ENCODE results near the gene AMN. TPM values are rescaled to one million over a fixed set of nuclear protein-coding genes. Genes with fewer than 3 reads are reported as not detected.
"Not testable (repeated sequence)": the region's sequence is repeated elsewhere in the genome, so short reads cannot be mapped to it uniquely, and the experiment has no call there.

The AMN gene
- total RNA-seq, 1 donor from 2014 or later = 0.32 TPM

DNA sequence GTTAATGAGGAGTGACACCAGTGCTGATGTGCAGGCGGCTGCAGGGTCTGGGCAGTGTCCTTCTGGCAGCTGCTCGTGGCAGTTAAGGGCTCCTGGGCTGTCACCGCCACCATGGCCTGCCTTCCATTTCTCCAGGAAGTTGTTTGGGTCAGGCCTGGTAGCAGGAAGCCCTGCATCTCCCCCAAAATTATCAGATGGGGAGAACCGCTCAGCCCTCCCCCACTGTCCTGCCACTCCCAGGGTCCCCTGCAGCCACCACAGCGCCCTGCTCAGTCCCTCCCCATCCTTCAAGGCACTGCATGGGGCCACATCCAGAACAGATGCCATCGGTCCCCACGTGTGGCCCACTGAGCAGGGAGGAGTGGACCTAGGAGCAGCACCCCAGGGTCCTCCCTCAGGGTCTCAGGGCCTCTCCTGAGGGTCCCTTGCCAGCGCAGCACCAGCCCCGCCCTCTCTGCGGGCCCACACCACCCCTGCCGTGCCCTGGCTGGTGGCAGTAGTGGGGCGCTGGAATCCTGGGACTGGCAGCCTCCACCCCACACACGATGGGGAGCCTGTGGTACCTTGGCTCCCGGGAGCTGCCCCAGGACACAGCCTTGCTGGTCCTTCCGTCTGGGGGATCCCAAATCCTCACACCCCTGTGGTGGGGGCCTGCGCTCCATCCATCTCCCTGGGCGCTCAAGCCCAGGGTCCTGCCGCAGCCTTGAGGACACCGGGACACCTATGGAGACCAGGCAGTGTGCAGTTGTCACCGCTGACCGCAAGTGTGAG is 10.3 kb upstream of the AMN start:
- intact Hi-C loops (cut with micrococcal nuclease) = loop anchor here (10.0 kb wide), 1 partner anchor 387 kb away; no protein-coding TSS in a partner anchor

DNA sequence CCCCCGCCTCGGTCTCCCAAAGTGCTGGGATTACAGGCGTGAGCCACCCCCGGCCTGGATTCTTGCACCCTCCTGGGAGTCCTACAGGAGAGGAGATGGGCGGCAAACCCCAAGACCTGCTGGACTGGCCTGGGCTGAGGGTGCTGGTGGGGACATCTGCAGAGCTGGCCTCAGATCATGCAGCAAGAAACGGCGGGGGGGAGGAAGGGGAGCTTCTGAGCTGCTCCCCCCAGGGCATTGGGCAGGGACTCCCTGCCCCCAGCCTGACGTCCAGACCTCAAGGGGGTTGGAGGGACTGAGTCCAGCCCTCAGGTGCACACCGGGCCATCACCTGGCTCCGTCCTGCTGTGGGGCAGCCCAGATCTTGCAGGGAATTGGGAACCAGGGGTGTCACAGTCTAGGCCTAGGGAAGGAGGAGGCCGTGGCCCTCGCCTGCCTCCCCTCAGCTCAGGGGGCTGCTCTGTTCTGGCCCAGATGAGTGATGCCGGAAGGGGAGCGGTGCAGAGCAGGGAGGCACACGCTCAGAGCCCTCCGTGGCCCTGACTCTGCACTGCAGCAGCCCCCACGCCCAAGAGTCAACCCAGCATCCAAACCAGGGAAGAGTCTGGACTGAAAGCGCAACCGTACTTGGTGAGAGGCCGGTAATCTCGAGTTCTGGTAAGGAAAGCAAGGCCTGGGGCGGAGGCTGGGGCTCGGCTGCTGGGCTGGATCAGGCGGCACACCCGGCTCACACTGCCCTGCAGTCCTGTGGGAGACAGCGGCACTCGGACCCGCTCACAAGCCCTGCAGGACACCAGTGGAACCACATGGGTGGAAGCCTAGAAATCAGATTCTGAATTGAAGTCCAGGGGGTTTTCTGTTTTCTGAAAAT is 8.9 kb upstream of the AMN start:
- intact Hi-C loops (cut with micrococcal nuclease) = loop anchor here (10.0 kb wide), 1 partner anchor 389 kb away; no protein-coding TSS in a partner anchor

DNA sequence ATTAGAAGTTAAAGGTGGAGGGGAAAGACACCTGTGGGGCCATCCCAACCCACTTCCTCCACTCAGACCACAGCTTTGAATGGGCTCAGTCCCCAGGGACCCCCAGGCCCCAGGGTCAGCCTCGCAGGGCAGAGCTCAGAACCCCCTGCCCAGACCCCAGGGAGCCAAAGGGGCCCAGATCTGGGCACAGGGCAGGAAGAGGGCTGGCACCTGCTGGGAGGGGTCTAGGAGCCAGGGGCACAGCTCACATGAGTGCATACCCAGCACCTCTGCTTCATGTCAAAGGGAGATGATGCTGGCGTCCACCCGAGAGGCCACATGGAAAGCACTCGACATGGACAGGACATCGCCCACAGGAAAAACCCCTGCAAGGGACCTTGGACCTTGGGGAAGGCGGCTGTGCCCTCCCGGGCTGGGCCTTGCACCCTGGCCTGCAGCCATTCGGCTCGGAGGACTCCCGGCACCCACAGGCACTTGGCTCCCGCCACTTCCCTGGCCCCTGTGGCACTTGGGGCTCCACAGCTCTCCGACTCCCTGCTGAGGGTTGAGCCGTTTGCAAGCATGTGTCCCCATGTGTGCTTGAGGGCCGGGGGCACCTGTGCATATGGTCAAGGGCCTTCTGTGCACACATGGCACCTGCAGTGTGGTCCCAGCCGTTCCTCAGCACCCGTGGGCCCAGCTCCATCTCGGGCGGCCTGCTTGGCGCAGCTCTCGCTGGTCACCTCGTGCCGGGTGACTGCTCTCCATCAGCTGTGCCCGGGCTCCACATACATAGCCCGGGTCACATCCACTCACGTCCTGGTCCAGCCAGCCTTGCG is 7.8 kb upstream of the AMN start:
- intact Hi-C loops (cut with micrococcal nuclease) = loop anchor here (10.0 kb wide), 1 partner anchor 390 kb away; no protein-coding TSS in a partner anchor

GRCh38 chr14:102915292-102916110 is 7.0 kb upstream of the AMN start:
- intact Hi-C loops (cut with micrococcal nuclease) = loop anchor here (10.0 kb wide), 1 partner anchor 391 kb away; no protein-coding TSS in a partner anchor

- intact Hi-C loops (cut with micrococcal nuclease) = loop anchor here (1.0 to 10.0 kb wide), 2 partner anchors 141 to 392 kb away; no protein-coding TSS in a partner anchor
Measured at GRCh38 chr14:102916347-102917055, 6.0 kb upstream of the AMN start.

DNA sequence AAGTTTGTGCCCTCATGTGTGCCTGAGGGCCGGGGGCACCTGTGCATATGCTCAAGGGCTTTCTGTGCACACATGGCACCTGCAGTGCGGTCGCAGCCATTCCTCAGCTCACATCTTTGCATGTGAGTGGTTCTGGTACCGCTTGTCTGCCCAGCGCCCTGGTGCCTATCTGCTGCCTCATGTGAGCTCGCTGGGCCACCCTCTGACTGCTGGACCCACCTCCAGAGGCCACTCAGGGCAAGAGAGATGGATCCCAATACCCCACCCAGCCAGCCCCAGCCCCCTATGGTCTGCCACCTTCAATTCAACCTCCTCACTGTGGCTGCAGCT is 5.4 kb upstream of the AMN start:
- intact Hi-C loops (cut with micrococcal nuclease) = loop anchor here (1.0 to 10.0 kb wide), 2 partner anchors 142 to 392 kb away; no protein-coding TSS in a partner anchor

DNA sequence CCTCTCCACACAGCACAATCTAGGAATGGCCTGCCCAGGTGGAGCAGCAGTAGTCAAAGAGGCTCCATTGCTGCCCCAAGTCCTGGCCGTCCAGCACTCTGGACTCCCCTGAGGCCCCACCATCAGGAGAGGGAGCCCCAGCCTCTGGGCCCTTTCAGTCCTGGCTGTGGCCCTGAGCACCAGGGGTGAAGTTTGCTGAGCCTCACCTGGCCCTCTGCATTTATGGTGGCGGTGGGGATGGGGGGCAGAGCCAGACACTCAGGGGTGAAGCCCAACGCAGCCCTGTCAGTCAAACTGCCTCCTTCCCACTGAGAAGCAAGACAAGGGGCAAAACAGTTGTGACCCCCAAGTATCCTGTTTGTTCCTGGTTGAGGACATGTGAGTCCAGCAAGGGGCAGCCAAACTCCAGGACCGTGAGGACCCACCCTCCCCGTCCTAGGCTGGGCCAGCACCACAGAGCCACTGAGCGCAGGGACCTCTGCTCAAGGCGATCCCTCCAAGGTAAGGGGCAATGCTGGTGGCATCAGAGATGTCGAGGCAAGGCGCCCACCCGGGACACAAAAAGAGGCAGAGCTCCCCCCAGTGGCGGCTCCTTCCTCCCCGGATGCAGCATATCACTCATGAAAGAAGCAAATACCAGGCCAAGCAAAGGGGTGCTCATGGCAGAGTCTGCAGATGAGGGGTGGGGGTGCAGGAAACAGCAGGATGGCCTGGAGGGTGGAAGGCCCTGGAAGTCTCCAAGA is 4.8 kb upstream of the AMN start:
- intact Hi-C loops (cut with micrococcal nuclease) = loop anchor here (1.0 to 10.0 kb wide), 3 partner anchors 142 to 393 kb away; no protein-coding TSS in a partner anchor

- intact Hi-C loops (cut with micrococcal nuclease) = loop anchor here (1.0 to 10.0 kb wide), 2 partner anchors 224 to 394 kb away; no protein-coding TSS in a partner anchor
Measured at GRCh38 chr14:102918438-102918837, 4.0 kb upstream of the AMN start.

DNA sequence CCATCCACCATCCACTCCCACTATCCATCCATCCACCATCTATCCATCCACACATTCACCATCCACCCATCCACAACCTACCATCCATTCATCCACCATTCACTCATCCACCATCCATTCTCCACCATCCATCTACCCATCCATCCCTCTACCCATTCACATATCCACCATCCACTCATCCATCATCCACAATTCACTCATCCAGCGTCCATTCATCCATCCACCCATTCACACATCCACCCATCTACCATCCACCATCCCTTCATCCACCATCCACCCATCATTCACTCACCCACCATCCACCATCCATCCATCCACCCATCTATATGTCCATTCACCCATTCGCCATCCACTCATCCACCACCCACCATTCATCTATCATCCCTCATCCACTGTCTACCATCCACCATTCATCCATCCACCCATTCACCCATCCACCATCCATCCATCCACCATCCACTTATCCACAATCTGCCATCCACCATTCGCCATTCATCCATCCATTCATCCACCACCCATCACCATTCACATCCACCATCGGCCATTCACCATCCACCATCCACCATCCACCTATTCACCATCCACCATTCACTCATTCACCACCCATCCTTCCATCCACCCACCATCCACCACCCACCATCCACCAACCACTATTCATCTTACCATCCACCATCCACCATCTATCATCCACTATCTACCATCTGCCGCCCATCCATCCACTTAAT is 2.0 kb upstream of the AMN start:
- intact Hi-C loops (cut with micrococcal nuclease) = no loop called here

DNA sequence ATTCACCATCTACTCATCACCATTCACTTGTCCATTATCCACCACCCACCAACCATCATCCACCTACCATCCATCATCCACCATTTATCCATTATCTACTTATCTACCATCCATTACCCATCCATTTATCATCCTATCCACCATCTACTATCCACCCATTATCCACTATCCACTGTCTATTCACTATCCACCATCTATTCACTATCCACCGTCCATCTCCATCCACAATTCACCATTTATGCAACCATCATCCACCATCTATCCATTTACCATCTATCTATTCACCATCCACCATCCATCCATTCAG is 1.5 kb upstream of the AMN start:
- intact Hi-C loops (cut with micrococcal nuclease) = no loop called here

DNA sequence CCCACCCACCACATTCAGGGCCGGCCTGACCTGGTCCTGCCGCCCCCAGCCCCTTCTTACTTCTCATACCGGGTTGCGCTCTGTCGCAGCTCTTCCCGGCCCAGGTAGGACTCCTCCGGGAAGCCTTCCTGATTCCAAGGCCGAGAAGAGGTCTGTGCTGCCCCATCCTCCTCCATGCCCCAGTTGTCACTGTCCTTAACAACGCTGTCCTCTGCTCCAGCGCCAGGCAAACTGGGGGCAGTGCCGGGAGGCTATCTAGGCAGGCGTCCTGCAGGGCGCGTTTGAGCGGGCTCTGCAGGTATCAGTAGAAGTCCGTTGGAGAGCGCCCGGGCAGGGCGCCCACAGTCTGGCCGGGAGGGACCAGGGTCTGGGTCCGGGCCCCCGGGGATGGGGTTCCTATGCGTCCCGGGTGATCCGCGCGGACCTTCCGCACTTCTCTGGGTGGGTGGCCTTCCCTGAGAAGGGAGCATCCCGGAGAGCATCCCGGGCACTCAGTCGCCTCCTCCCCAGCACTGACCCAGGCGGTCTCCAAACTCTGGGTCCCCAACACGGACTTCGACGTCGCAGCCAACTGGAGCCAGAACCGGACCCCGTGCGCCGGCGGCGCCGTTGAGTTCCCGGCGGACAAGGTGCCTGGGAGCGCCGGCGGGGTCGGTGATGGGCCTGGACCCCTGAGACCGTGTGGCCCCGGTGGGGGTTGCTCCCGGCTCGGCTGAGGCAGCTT is 900 bp downstream of the AMN start:
- intact Hi-C loops (cut with micrococcal nuclease) = no loop called here

DNA sequence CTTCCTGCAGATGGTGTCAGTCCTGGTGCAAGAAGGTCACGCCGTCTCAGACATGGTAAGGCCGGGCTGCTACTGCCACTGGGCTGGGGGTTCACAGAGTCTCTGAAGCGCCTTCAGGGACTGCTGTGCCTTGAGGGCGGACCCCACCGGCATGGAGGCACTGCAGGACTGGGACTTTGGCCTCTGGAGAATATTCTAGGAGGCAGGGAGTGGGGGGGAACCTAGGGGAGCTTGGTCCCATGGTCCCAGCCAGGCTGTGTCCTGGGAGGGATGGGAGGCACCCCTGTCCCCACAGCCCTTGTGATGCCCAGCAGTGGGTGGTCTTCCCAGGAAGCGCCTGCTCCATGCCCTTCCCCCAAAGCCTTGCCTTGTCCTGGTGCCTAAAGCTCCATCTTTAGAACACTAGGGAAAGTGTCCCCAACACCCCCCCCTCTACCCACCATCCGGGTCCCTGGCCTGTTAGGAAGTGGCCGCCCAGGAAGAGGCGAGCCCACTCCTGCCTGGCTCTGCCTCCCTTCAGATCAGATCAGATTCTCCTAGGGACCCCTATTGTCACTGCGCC is 1.5 kb downstream of the AMN start:
- intact Hi-C loops (cut with micrococcal nuclease) = no loop called here

DNA sequence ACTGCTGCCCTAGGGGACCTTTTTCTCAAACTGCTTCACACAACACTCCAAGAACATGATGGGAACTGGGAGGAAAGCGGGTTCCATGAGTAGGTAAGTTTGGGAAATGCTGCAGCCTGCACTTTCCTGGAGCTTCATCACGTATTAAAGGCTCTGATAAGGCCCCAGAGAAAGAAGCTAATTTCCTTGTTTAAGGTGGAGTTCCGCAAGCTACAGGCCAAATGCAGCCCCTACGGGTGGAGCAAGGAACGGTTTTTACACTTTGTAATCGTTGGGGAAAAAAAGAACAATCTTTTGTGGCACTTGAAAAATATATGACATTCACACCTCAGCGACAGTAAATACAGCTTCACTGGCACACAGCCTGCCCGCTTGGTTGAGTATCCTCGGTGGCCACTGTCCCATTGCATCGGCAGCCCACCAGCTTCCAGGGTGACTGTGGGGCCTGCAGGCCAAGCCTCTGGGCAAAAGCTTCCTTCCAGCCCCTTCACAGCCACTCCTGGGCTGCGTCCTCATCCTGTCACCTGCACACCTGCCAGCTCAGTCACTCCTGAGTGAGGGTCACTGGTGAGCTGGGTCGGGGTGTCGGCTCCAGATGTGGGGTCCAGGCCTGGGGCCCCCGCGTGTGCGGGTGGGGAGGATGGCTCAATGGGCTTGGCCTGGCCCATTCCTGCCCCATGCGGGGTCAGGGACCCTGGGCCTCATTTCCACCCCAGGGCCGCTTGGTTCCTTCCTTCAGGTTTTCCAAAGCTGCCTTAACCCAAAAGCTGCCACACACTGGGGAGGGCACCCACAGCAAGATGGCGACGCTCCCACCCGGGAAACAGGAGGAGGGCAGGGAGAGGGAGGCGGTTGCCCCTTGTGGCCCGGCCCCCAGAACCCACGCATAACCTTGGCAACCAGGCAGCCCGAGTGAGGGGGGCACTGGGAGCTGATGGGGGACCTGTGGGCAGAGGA is 2.4 kb downstream of the AMN start:
- intact Hi-C loops (cut with micrococcal nuclease) = no loop called here

- intact Hi-C loops (cut with micrococcal nuclease) = no loop called here
Measured at GRCh38 chr14:102925646-102926045, 3.2 kb downstream of the AMN start.

- intact Hi-C loops (cut with micrococcal nuclease) = no loop called here
Measured at GRCh38 chr14:102926104-102926503, 3.6 kb downstream of the AMN start.

- intact Hi-C loops (cut with micrococcal nuclease) = not testable (repeated sequence)
Measured at GRCh38 chr14:102926840-102927239, 4.4 kb downstream of the AMN start.

Data from T-helper 2 cell treated with Interferon-gamma antibody and Interleukin-4, amounts not matched to agents 100 ng/mL and 5 ng/mL, for 36 hours (primary cell).